Adrenal gland (tissue), 12 donors: Measurements from ENCODE around the gene TNC. TPM values are rescaled to one million over a fixed set of nuclear protein-coding genes. Genes with fewer than 3 reads are reported as not detected.

Experiments used
- DNase-seq, 7 donors: peaks; one replicate each; pipeline ENCODE4 v3.0.0-alpha.2; 2019 to 2020
- H3K27ac ChIP-seq, 5 donors: fragments of 200-600 bp; sonication (generic) in 4 of 5; 1 replicate in 3 of 5; 2 replicates in 2 of 5; pipeline versions ENCODE4 v1.5.1 to v1.8.0; 2016 to 2020; ENCODE audit warnings: mild to moderate bottlenecking in 1 of 5
- H3K27me3 ChIP-seq: fragments of 200-600 bp; 2 replicates; pipeline ENCODE4 v1.8.0; 2021
- H3K36me3 ChIP-seq, 2 donors: fragments of 200-600 bp; replicated peaks in 1 of 2; 1 replicate in 1 of 2; 2 replicates in 1 of 2; pipeline versions ENCODE4 v1.5.1 to v1.8.0; 2018 to 2022
- H3K4me1 ChIP-seq, 2 donors: fragments of 200-600 bp; replicated peaks in 1 of 2; 1 replicate in 1 of 2; 2 replicates in 1 of 2; pipeline versions ENCODE4 v1.5.1 to v1.8.0; 2018 to 2021
- H3K4me3 ChIP-seq, 4 donors: fragments of 200-600 bp; sonication (generic) in 3 of 4; one replicate each; pipeline ENCODE4 v1.5.1; 2016 to 2018
- H3K9me3 ChIP-seq, 3 donors: fragments of 200-600 bp; sonication (generic) in 1 of 3; replicated peaks in 1 of 3; 1 replicate in 2 of 3; 2 replicates in 1 of 3; pipeline versions ENCODE4 v1.5.1 to v1.8.0; 2016 to 2021
- POLR2A ChIP-seq, 2 donors: fragments of 450-650 bp; IDR thresholded peaks; one replicate each; pipeline ENCODE4 v1.6.1; 2017; ENCODE audit warnings: antibody characterized with exemption in 2 of 2, mild to moderate bottlenecking in 2 of 2, moderate library complexity in 1 of 2
- WGBS, 4 donors: extraction: QIAGEN DNeasy Blood & Tissue Kit in 2 of 4; methylation state at CpG; one replicate each; pipeline versions ENCODE4 v1.1.5 to v1.1.7; 2013 to 2017; 5-methylcytosine and 5-hydroxymethylcytosine counted together
- intact Hi-C, 2 donors: fragments of 100-400 bp; cut with DNase I; formaldehyde crosslinking; loops; one replicate each; pipeline versions ENCODE4 v1.14.1 to v1.15.0; 2022 to 2023
- polyA plus RNA-seq, 3 donors: library from polyadenylated mRNA; stranded (reverse); fragments of 200-250 nt in 2 of 3; fragments of 350-450 nt in 1 of 3; fragmentation: Illumina TruSeq in 1 of 3; extraction: RNeasy Lipid Tissue Mini Kit (QIAGEN cat#74804) in 1 of 3; gene quantifications; one replicate each; pipeline ENCODE4 v1.2.3, GENCODE V29; 2013 to 2014
- total RNA-seq, 9 donors: library from RNA; depleted of rRNA in 4 of 9; stranded (reverse); fragments of >200 nt in 4 of 9; fragments of 120-200 nt in 1 of 9; fragmentation: NEBNext Ultra II Directional in 1 of 9; extraction: Animal tissue kit (Norgen Biotek cat#: 25700) in 1 of 9; gene quantifications; one replicate each; pipeline versions ENCODE4 v1.1.0 to v1.2.4, GENCODE V29; 2013 to 2023
- TF ChIP-seq, protein P1 (sequence below), 6 experiments: fragments of 450-650 bp in 4 of 6; fragments of 200-600 bp in 2 of 6; sonication (generic) in 1 of 6; IDR thresholded peaks; 1 replicate in 5 of 6; 2 replicates in 1 of 6; pipeline versions ENCODE4 v1.5.1 to v1.8.0; 2016 to 2021; ENCODE audit warnings: antibody characterized with exemption in 6 of 6, mild to moderate bottlenecking in 2 of 6, moderate library complexity in 1 of 6
- donor health status: healthy with polysubstance abuse.
- donor health status: Bipolar disorder and iron deficiency.
- donor health status: DM: yes; HTN: yes; CAD: no.
- donor health status: DM: no; HTN: no; CAD: no.
- donor health status: DM: no; HTN: no; CAD: no.
- donor health status: DM: yes; HTN: yes; CAD: no.

Gene TNC
- total and polyA plus RNA-seq, 12 donors: 1.9 to 53.8 (median 10.7) TPM

GRCh38 chr9:115106001-115106400 lies 12.0 kb downstream of the TNC start:
- TF ChIP-seq, protein P1, sequence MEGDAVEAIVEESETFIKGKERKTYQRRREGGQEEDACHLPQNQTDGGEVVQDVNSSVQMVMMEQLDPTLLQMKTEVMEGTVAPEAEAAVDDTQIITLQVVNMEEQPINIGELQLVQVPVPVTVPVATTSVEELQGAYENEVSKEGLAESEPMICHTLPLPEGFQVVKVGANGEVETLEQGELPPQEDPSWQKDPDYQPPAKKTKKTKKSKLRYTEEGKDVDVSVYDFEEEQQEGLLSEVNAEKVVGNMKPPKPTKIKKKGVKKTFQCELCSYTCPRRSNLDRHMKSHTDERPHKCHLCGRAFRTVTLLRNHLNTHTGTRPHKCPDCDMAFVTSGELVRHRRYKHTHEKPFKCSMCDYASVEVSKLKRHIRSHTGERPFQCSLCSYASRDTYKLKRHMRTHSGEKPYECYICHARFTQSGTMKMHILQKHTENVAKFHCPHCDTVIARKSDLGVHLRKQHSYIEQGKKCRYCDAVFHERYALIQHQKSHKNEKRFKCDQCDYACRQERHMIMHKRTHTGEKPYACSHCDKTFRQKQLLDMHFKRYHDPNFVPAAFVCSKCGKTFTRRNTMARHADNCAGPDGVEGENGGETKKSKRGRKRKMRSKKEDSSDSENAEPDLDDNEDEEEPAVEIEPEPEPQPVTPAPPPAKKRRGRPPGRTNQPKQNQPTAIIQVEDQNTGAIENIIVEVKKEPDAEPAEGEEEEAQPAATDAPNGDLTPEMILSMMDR (IDR thresholded peaks at IDR 0.05): no peak
- no peak for TF ChIP-seq POLR2A (IDR thresholded peaks at IDR 0.05)
- no peaks in the 10 kb centered on the region for H3K36me3 ChIP-seq
- no peak overlapping the region for H3K4me3 ChIP-seq
- no peak overlapping the region for H3K27ac ChIP-seq
- no peak for DNase-seq
- intact Hi-C loops: no loop called here
- no peaks in the 10 kb centered on the region for H3K4me1 ChIP-seq
- H3K9me3 ChIP-seq: no peaks in the 10 kb centered on the region
- no peaks in the 10 kb centered on the region for H3K27me3 ChIP-seq
- whole genome bisulfite sequencing, 4 donors: 62 to 83% (median 82%) methylated on average over 1 of the region's 1 CpG

DNA sequence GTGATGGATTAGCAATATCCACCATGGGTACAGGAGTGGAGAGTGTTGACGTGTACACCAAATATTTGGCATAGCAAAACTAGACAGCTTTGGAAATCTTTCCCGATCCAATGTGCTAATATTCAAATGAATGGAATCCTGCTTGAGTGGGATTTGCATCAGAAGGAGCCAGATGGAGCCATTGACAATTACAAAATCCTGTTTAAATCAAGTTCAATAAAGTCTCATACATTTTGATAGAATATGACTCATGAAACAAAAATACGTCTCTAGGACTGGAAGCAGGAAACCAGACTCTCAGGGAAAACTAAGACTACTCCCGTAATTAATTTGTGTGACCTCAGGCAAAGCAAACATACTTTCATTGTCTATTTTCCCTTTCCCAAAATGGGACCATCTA lies 13.0 kb downstream of the TNC start:
- H3K36me3 ChIP-seq: no peaks in the 10 kb centered on the region
- H3K4me3 ChIP-seq: no peak overlapping the region
- H3K4me1 ChIP-seq: no peaks in the 10 kb centered on the region
- no peaks in the 10 kb centered on the region for H3K9me3 ChIP-seq
- H3K27ac ChIP-seq: no peak overlapping the region
- intact Hi-C loops: no loop called here
- TF ChIP-seq, protein P1 (IDR thresholded peaks at IDR 0.05): no peak
- TF ChIP-seq POLR2A (IDR thresholded peaks at IDR 0.05): no peak
- 61 to 72% (median 66%) methylated on average over 4 of the region's 4 CpGs for WGBS, 4 donors
- H3K27me3 ChIP-seq: no peaks in the 10 kb centered on the region
- no peak for DNase-seq

GRCh38 chr9:115103746-115104477 lies 14.0 kb downstream of the TNC start:
- intact Hi-C loops: no loop called here
- no peak for TF ChIP-seq POLR2A (IDR thresholded peaks at IDR 0.05)
- TF ChIP-seq, protein P1 (IDR thresholded peaks at IDR 0.05): no peak

DNA sequence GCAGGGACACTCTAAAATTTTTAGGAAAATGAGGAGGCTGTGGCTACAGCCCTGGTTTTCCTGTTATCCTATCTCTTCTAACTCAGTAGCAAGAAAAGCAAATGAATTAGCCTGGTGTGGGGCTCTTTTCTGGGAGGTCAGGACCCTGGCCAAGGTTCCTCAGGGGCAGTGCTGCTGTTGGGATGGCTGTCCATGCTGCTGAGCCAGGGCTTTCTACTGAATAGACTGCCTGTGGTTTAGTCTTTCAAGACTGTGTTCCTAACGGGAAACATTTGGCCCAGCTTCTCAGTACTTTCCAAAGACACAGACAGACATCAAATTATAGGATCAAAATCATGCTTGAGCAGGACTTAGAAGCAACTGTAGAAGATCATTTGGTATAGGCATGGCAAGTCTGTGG lies 18.1 kb downstream of the TNC start:
- Histone ChIP-seq H3K4me3 (no peak overlapping the region), H3K9me3 (no peaks in the 10 kb centered on the region), H3K27me3 (no peaks in the 10 kb centered on the region), H3K36me3 (no peaks in the 10 kb centered on the region), H3K27ac (no peak overlapping the region), H3K4me1 (peaks cover 0 to 10% of the 10 kb centered on the region in 2 donors)
- TF ChIP-seq POLR2A (IDR thresholded peaks at IDR 0.05): no peak
- TF ChIP-seq, protein P1 (IDR thresholded peaks at IDR 0.05): no peak
- no peak for DNase-seq
- intact Hi-C loops: no loop called here
- WGBS, 4 donors: 40 to 73% (median 55%) methylated on average over 1 of the region's 1 CpG

More at GRCh38 chr9:115103746-115104477, 14.0 kb downstream of the TNC start:
- H3K27ac ChIP-seq: no peak overlapping the region
- no peaks in the 10 kb centered on the region for H3K4me1 ChIP-seq
- H3K27me3 ChIP-seq: no peaks in the 10 kb centered on the region
- no peaks in the 10 kb centered on the region for H3K9me3 ChIP-seq
- H3K4me3 ChIP-seq: no peak overlapping the region
- H3K36me3 ChIP-seq: no peaks in the 10 kb centered on the region
- 62 to 71% (median 68%) methylated on average over 3 of the region's 3 CpGs for WGBS, 4 donors
- no peak for DNase-seq
